ENCODE data around the gene MBP. TPM values are rescaled to one million over a fixed set of nuclear protein-coding genes. Genes with fewer than 3 reads are reported as not detected.

MBP gene
- total and polyA plus RNA-seq, 2 of the 4 experiments (the other 2 are of a cell fraction): 0.72 to 0.90 TPM

DNA sequence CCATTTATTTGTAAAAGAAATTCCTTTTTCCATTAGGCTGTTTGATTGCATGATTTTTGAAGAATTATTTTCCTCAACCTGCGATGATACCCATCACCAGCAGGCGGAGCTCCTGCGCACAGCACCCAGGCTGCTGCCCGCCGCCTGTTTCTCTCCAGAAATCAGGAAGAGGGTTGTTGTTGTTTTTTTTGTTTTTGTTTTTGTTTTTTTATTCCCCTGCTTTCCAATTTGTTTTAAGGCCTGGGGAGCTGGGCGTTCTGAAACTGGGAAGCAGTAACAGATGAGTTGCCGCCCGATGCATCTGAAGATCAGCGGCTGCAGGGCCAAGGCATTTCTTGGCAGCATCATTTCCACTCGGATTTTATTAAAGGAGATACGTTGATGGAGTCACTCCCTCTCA, 132.1 kb downstream of the MBP start:
- no TSS peak for BruUV-seq (replicated peaks)
- dilution Hi-C loops (cut with HindIII; ENCODE audit: low sequenced_read_pairs, unreplicated experiment): no loop called here
- POLR2A ChIA-PET (ENCODE audit: unreplicated experiment): no interaction called here
- Histone ChIP-seq H2BK5ac (ENCODE audit: low read depth, low read length, poor library complexity, severe bottlenecking) (no peak overlapping the region), H3K56ac (ENCODE audit: extremely low read depth, insufficient read depth, low read length) (no peak overlapping the region), H3K4me3 (ENCODE audit: insufficient read depth, low read depth, low read length) (no peak overlapping the region), H2AK5ac (ENCODE audit: low read depth, low read length) (no peak overlapping the region), H3K14ac (replicated peaks; ENCODE audit: low read depth, low read length) (no peak overlapping the region), H3K27ac (ENCODE audit: insufficient read depth, low read length) (no peak overlapping the region), H4K20me1 (ENCODE audit: insufficient read depth, low read length) (no peaks in the 10 kb centered on the region), H3K4ac (ENCODE audit: low read depth, low read length) (no peak overlapping the region), H2BK15ac (ENCODE audit: low read depth, low read length) (no peak overlapping the region), H2AFZ (replicated peaks; ENCODE audit: low read length, poor library complexity) (peak overlapping the region; percentile 77), H4K8ac (ENCODE audit: low read depth in 2 of 2, low read length in 2 of 2) (peak overlapping the region; percentile 50 to 73; a peak in 1 of 4 replicates), H3K9me1 (ENCODE audit: insufficient read depth, low read length) (no peaks in the 10 kb centered on the region), H3K27me3 (ENCODE audit: control insufficient read depth, insufficient read depth, low read length) (no peaks in the 10 kb centered on the region; the same call in 1 of the 2 replicates), H2BK20ac (ENCODE audit: low read depth, low read length) (no peak overlapping the region), H2BK120ac (ENCODE audit: low read depth, low read length) (no peak overlapping the region), H3K9ac (ENCODE audit: low read depth, low read length) (0 out of 2 replicates have a peak overlapping the region, but pooled peaks have one; percentile 35), H3K18ac (ENCODE audit: low read depth, low read length) (no peak overlapping the region; the same call in 1 of the 2 replicates), H3K23ac (ENCODE audit: low read depth, low read length) (no peak overlapping the region), H3K9me3 (ENCODE audit: control insufficient read depth, insufficient read depth, low read length) (no peaks in the 10 kb centered on the region), H2AK9ac (replicated peaks; ENCODE audit: low read depth, low read length, poor library complexity) (no peak overlapping the region), H3K4me1 (ENCODE audit: control insufficient read depth, insufficient read depth, low read length) (peaks cover 2% of the 10 kb centered on the region; the same call in 1 of the 2 replicates), H3K4me2 (ENCODE audit: low read depth, low read length) (peak overlapping the region; percentile 62; the same call in 1 of the 2 replicates), H3K36me3 (ENCODE audit: control insufficient read depth, insufficient read depth, low read length) (no peaks in the 10 kb centered on the region), H3K79me1 (ENCODE audit: low read depth in 1 of 2, low read length in 2 of 2) (no peaks in the 10 kb centered on the region), H4K5ac (ENCODE audit: low read depth, low read length) (no peak overlapping the region; the same call in 1 of the 2 replicates), H4K91ac (ENCODE audit: insufficient read depth, low read depth, low read length) (no peak overlapping the region)
- WGBS, 2 experiments (ENCODE audit: extremely low coverage in 2 of 2, insufficient read length in 1 of 2): no CpG with 5 or more reads among the region's 11 CpGs
- peak; percentile 86 for ATAC-seq (ENCODE audit: low read depth)
- intact Hi-C loops (cut with micrococcal nuclease): loop anchor here (1.0 to 2.0 kb wide), 5 partner anchors 55 to 650 kb away; no protein-coding TSS in a partner anchor
- peak; percentile 32 for DNase-seq
- TF ChIP-seq POLR2A (IDR thresholded peaks at IDR 0.05; ENCODE audit: low read depth, low read length) (0 out of 2 replicates have a peak, but pooled peaks have one; percentile 37), RAD21 (IDR thresholded peaks at IDR 0.05; ENCODE audit: low read length) (peak; percentile 97), RFX5 (IDR thresholded peaks at IDR 0.05; ENCODE audit: low read depth, low read length) (no peak), SMC3 (IDR thresholded peaks at IDR 0.05; ENCODE audit: low read depth, low read length) (peak; percentile 97)
- TF ChIP-seq, protein P1, sequence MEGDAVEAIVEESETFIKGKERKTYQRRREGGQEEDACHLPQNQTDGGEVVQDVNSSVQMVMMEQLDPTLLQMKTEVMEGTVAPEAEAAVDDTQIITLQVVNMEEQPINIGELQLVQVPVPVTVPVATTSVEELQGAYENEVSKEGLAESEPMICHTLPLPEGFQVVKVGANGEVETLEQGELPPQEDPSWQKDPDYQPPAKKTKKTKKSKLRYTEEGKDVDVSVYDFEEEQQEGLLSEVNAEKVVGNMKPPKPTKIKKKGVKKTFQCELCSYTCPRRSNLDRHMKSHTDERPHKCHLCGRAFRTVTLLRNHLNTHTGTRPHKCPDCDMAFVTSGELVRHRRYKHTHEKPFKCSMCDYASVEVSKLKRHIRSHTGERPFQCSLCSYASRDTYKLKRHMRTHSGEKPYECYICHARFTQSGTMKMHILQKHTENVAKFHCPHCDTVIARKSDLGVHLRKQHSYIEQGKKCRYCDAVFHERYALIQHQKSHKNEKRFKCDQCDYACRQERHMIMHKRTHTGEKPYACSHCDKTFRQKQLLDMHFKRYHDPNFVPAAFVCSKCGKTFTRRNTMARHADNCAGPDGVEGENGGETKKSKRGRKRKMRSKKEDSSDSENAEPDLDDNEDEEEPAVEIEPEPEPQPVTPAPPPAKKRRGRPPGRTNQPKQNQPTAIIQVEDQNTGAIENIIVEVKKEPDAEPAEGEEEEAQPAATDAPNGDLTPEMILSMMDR (conservative IDR thresholded peaks at IDR 0.05; ENCODE audit: low read depth, low read length): peak; percentile 97
- in situ Hi-C loops (cut with MboI; ENCODE audit: low sequenced_read_pairs): loop anchor here (5.0 kb wide), 1 partner anchor 207 kb away; no protein-coding TSS in a partner anchor
- CTCF ChIA-PET: interaction anchor here (0.6 to 3.1 kb wide), 13 partner anchors 10 to 1984 kb away, joined by 3 to 28 read pairs (median 5); no protein-coding TSS in a partner anchor

Data from IMR-90 (cell line).